ENCODE data around the gene SDK1.

GRCh38 chr7:3923307-3923918 is 622.4 kb downstream of the SDK1 start:
- no peak for TF ChIP-seq CTCF (IDR thresholded peaks at IDR 0.05)
- no peak for TF ChIP-seq POLR2A (IDR thresholded peaks at IDR 0.05)

Measured in body of pancreas (tissue), 4 donors.